K562 (cell line): Measurements from ENCODE around the gene PTPRB. TPM values are rescaled to one million over a fixed set of nuclear protein-coding genes. Genes with fewer than 3 reads are reported as not detected.

Experiments used
- CREM ChIP-seq: IDR thresholded peaks from 2 replicates; pipeline ENCODE4 v1.6.1; 2014; ENCODE audit warnings: antibody characterized with exemption, low read depth
- GATAD2A ChIP-seq: fragments of 450-650 bp; IDR thresholded peaks from 2 replicates; pipeline ENCODE4 v1.6.1; 2017
- HDAC1 ChIP-seq, 2 experiments: fragments of 450-650 bp; IDR thresholded peaks; 2 replicates each; pipeline ENCODE4 v1.6.1; 2016 to 2017; ENCODE audit warnings: inconsistent platforms in 1 of 2, mild to moderate bottlenecking in 1 of 2, moderate library complexity in 1 of 2
- HOXB6 ChIP-seq: fragments of 250-450 bp; sonication (Bioruptor Pico); IDR thresholded peaks from 2 replicates; pipeline ENCODE4 v1.5.1; 2022; ENCODE audit warnings: mild to moderate bottlenecking, borderline replicate concordance
- MTF1 ChIP-seq: fragments of 250-450 bp; sonication (Bioruptor Pico); IDR thresholded peaks from 2 replicates; pipeline ENCODE4 v1.9.0; 2021; ENCODE audit warnings: moderate library complexity, mild to moderate bottlenecking, inconsistent platforms, borderline replicate concordance
- NONO ChIP-seq, 2 experiments: fragments of 200-400 bp in 1 of 2; fragments of 450-650 bp in 1 of 2; formaldehyde crosslinking in 1 of 2; IDR thresholded peaks; 2 replicates each; pipeline ENCODE4 v1.6.1; 2017; ENCODE audit warnings: low read depth in 2 of 2, mild to moderate bottlenecking in 2 of 2, moderate library complexity in 2 of 2, low read length in 1 of 2
- PML ChIP-seq: IDR thresholded peaks from 2 replicates; pipeline ENCODE4 v1.6.1; 2012; ENCODE audit warnings: low read length, inconsistent platforms
- POLR2A ChIP-seq: fragments of 450-650 bp; conservative IDR thresholded peaks from 2 replicates; pipeline ENCODE4 v1.6.1; 2016
- SMAD4 ChIP-seq: fragments of 250-450 bp; sonication (Bioruptor Pico); conservative IDR thresholded peaks from 2 replicates; pipeline ENCODE4 v1.8.0; 2021; ENCODE audit warnings: inconsistent platforms, mild to moderate bottlenecking, moderate library complexity
- SOX6 ChIP-seq: fragments of 450-650 bp; IDR thresholded peaks from 2 replicates; pipeline ENCODE4 v1.6.1; 2014; ENCODE audit warnings: mild to moderate bottlenecking
- SP2 ChIP-seq: IDR thresholded peaks from 2 replicates; pipeline ENCODE4 v1.6.1; 2011; ENCODE audit warnings: mild to moderate bottlenecking, low read depth, low read length, moderate library complexity; ENCODE audit not compliant: poor library complexity, severe bottlenecking; ENCODE audit errors: extremely low read depth
- TAF15 ChIP-seq: fragments of 200-400 bp; formaldehyde crosslinking; IDR thresholded peaks from 2 replicates; pipeline ENCODE4 v1.6.1; 2017; ENCODE audit warnings: mild to moderate bottlenecking, low read depth, low read length, moderate library complexity
- ZNF318 ChIP-seq, 2 experiments: fragments of 450-650 bp; IDR thresholded peaks; 2 replicates each; pipeline ENCODE4 v1.6.1; 2016; ENCODE audit warnings: mild to moderate bottlenecking in 2 of 2, borderline replicate concordance in 1 of 2, low read depth in 1 of 2, moderate library complexity in 1 of 2
- ZNF324 ChIP-seq: fragments of 250-450 bp; sonication (Bioruptor Pico); IDR thresholded peaks from 2 replicates; pipeline ENCODE4 v1.4.0; 2020; ENCODE audit warnings: mild to moderate bottlenecking
- ZNF384 ChIP-seq: IDR thresholded peaks from 2 replicates; pipeline ENCODE4 v1.6.1; 2012; ENCODE audit warnings: low read depth, low read length, improper control_type of control experiment
- polyA plus RNA-seq, 8 experiments: library from polyadenylated mRNA; depleted of rRNA in 4 of 8; stranded (reverse) in 5 of 8; unstranded in 3 of 8; fragments of >200 nt; fragmentation: Nextera tagmentation in 2 of 8; fragmentation: Illumina TruSeq in 1 of 8; extraction: Ambion mirVana in 2 of 8; extraction: Trizol in 1 of 8; gene quantifications; 2 replicates each; pipeline versions ENCODE4 v1.2.1 to v1.2.3, GENCODE V29; 2011 to 2014; ENCODE audit warnings: inconsistent platforms in 1 of 8, missing spikeins in 1 of 8
- total RNA-seq, 7 experiments: library from RNA; depleted of rRNA in 6 of 7; stranded (reverse); fragments of >200 nt in 6 of 7; fragmentation: Illumina TruSeq in 2 of 7; extraction: Trizol in 2 of 7; gene quantifications; 2 replicates each; pipeline versions ENCODE4 v1.2.1 to v1.2.3, GENCODE V29; 2011 to 2021; ENCODE audit warnings: low replicate concordance in 1 of 7
- TF ChIP-seq, protein P1 (sequence below): sonication (generic); formaldehyde crosslinking; IDR thresholded peaks from 2 replicates; pipeline ENCODE4 v1.8.0; 2022; ENCODE audit warnings: mild to moderate bottlenecking, missing genetic modification reagents, borderline replicate concordance
- TF ChIP-seq, protein P2 (sequence below): fragments of 250-450 bp; sonication (Bioruptor Pico); IDR thresholded peaks from 2 replicates; pipeline ENCODE4 v1.8.0; 2022; ENCODE audit warnings: inconsistent platforms

PTPRB gene
- total and polyA plus RNA-seq, 9 of the 15 experiments (the other 6 are each of a cell fraction or from before 2014, with no cell fraction given): 0.46 to 5.9 (median 3.1) TPM

- TF ChIP-seq ZNF324 (0 out of 2 replicates have a peak, but pooled peaks have one; percentile 56), NONO (IDR thresholded peaks at IDR 0.05; ENCODE audit: low read depth in 2 of 2, low read length in 1 of 2) (no peak), ZNF318 (IDR thresholded peaks at IDR 0.05; ENCODE audit: borderline replicate concordance in 1 of 2, low read depth in 1 of 2) (no peak; a peak in 1 of 4 replicates), GATAD2A (0 out of 2 replicates have a peak, but pooled peaks have one; percentile 36), SMAD4 (CRISPR knock-in tag) (peak; percentile 78), PML (no peak; the same call in 1 of the 2 replicates), POLR2A (peak; percentile 89), MTF1 (CRISPR knock-in tag) (no peak), ZNF384 (no peak; the same call in 1 of the 2 replicates), SP2 (no peak), SOX6 (peak; percentile 80), CREM (peak; percentile 70; the same call in 1 of the 2 replicates), HOXB6 (CRISPR knock-in tag) (no peak), HDAC1 (IDR thresholded peaks at IDR 0.05) (peak in 1 of 2 experiments; percentile 61; a peak in 2 of 4 replicates), TAF15 (no peak)
- TF ChIP-seq, protein P1, sequence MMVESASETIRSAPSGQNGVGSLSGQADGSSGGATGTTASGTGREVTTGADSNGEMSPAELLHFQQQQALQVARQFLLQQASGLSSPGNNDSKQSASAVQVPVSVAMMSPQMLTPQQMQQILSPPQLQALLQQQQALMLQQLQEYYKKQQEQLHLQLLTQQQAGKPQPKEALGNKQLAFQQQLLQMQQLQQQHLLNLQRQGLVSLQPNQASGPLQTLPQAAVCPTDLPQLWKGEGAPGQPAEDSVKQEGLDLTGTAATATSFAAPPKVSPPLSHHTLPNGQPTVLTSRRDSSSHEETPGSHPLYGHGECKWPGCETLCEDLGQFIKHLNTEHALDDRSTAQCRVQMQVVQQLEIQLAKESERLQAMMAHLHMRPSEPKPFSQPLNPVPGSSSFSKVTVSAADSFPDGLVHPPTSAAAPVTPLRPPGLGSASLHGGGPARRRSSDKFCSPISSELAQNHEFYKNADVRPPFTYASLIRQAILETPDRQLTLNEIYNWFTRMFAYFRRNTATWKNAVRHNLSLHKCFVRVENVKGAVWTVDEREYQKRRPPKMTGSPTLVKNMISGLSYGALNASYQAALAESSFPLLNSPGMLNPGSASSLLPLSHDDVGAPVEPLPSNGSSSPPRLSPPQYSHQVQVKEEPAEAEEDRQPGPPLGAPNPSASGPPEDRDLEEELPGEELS (CRISPR knock-in tag): no peak
- TF ChIP-seq, protein P2, sequence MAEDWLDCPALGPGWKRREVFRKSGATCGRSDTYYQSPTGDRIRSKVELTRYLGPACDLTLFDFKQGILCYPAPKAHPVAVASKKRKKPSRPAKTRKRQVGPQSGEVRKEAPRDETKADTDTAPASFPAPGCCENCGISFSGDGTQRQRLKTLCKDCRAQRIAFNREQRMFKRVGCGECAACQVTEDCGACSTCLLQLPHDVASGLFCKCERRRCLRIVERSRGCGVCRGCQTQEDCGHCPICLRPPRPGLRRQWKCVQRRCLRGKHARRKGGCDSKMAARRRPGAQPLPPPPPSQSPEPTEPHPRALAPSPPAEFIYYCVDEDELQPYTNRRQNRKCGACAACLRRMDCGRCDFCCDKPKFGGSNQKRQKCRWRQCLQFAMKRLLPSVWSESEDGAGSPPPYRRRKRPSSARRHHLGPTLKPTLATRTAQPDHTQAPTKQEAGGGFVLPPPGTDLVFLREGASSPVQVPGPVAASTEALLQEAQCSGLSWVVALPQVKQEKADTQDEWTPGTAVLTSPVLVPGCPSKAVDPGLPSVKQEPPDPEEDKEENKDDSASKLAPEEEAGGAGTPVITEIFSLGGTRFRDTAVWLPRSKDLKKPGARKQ (CRISPR knock-in tag): no peak
Measured at GRCh38 chr12:70660620-70661219, 23.5 kb upstream of the PTPRB start (continued).
